Measurements from ENCODE around the gene NDUFB4.

DNA sequence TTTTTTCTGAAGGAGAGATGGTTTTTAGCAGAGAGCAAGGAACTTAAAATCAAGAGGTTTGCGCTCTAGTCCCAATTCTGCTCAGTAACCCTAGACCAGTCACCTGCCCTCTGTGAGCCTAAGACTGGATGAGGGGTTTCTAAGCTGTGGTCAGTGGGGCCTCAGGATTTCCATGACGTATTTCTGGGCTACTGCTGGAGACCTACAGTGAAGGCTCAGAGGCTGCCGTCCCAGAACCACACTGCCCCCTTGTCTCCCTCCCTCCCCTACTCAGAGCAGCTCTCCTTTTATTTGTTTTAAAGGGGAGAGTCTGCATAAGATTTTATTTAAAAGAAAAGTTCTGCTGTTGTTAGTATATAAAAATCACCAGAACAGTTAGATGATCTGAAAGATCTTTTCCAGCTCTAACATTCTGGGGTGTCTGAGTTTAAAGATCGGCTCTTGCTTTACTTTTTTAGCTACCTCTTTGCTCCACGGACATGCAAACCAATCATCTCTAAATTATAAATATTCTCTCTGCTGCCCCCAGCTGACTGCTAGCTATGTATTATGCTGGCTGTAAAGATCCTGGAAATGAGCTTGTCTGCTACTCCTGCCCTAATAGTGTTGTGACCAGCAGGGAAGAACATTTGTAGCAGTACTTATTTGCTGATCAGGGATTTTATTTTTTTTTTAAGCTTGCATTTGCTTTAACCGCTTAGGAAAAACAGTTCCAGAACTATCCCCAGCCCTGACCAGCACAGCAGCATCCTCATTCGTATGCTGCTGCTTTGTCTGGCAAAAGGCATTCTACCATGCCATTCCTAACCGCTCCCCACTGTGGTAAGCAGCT, 28.6 kb upstream of the NDUFB4 start:
- TF ChIP-seq CTCF (IDR thresholded peaks at IDR 0.05) (peak; percentile 28 to 59 (median 34)), POLR2A (IDR thresholded peaks at IDR 0.05) (no peak)
